HepG2 (cell line): ENCODE data around the gene INO80B. TPM values are rescaled to one million over a fixed set of nuclear protein-coding genes. Genes with fewer than 3 reads are reported as not detected.
A peak's percentile ranks its signal among the peaks of the same experiment; 100 is the strongest.

ENCODE experiments used
- CREB1 ChIP-seq, 2 experiments: fragments of 450-650 bp in 1 of 2; IDR thresholded peaks; 2 replicates each; pipeline ENCODE4 v1.6.1; 2016 to 2017; ENCODE audit warnings: control low read depth in 1 of 2, mild to moderate bottlenecking in 1 of 2, missing compliant biosample characterization in 1 of 2, missing genetic modification characterization in 1 of 2
- GPN1 ChIP-seq: sonication (generic); formaldehyde crosslinking; IDR thresholded peaks from 2 replicates; pipeline ENCODE4 v1.5.1; 2020; ENCODE audit warnings: missing genetic modification reagents, borderline replicate concordance
- KAT8 ChIP-seq: IDR thresholded peaks from 2 replicates; pipeline ENCODE4 v1.6.1; 2016; ENCODE audit warnings: missing genetic modification reagents, missing compliant biosample characterization
- KDM6A ChIP-seq: IDR thresholded peaks from 2 replicates; pipeline ENCODE4 v1.6.1; 2016; ENCODE audit warnings: low read depth
- MED1 ChIP-seq: sonication (generic); formaldehyde crosslinking; IDR thresholded peaks from 2 replicates; pipeline ENCODE4 v1.4.0; 2020; ENCODE audit warnings: missing genetic modification reagents
- NFE2 ChIP-seq: sonication (generic); formaldehyde crosslinking; IDR thresholded peaks from 2 replicates; pipeline ENCODE4 v1.4.0; 2020; ENCODE audit warnings: missing genetic modification reagents
- ZFP90 ChIP-seq: sonication (generic); formaldehyde crosslinking; IDR thresholded peaks from 2 replicates; pipeline ENCODE4 v1.8.0; 2022; ENCODE audit warnings: missing genetic modification reagents, mild to moderate bottlenecking, inconsistent platforms, borderline replicate concordance
- ZNF12 ChIP-seq: sonication (generic); formaldehyde crosslinking; IDR thresholded peaks from 2 replicates; pipeline ENCODE4 v1.5.0; 2020; ENCODE audit warnings: missing genetic modification reagents
- ZNF329 ChIP-seq: sonication (generic); formaldehyde crosslinking; IDR thresholded peaks from 2 replicates; pipeline ENCODE4 v1.9.0; 2021; ENCODE audit warnings: low read depth, mild to moderate bottlenecking, missing genetic modification reagents
- ZNF441 ChIP-seq: sonication (generic); formaldehyde crosslinking; IDR thresholded peaks from 2 replicates; pipeline ENCODE4 v1.7.0; 2021; ENCODE audit warnings: missing genetic modification reagents, borderline replicate concordance
- ZNF552 ChIP-seq: sonication (generic); formaldehyde crosslinking; IDR thresholded peaks from 2 replicates; pipeline ENCODE4 v1.9.0; 2022; ENCODE audit warnings: missing genetic modification reagents, mild to moderate bottlenecking, borderline replicate concordance
- ZNF570 ChIP-seq: sonication (generic); formaldehyde crosslinking; IDR thresholded peaks from 2 replicates; pipeline ENCODE4 v1.4.0; 2020; ENCODE audit warnings: mild to moderate bottlenecking, missing genetic modification reagents, borderline replicate concordance
- ZNF749 ChIP-seq: sonication (generic); formaldehyde crosslinking; IDR thresholded peaks from 2 replicates; pipeline ENCODE4 v1.8.0; 2022; ENCODE audit warnings: mild to moderate bottlenecking, missing genetic modification reagents, moderate library complexity, borderline replicate concordance
- polyA plus RNA-seq, 8 experiments: library from polyadenylated mRNA; depleted of rRNA in 3 of 8; stranded (reverse) in 7 of 8; unstranded in 1 of 8; fragments of >200 nt; fragmentation: Illumina TruSeq in 4 of 8; extraction: Trizol in 4 of 8; gene quantifications; 2 replicates each; pipeline versions ENCODE4 v1.2.1 to v1.2.3, GENCODE V29; 2011 to 2016; ENCODE audit warnings: low read depth in 4 of 8, missing spikeins in 1 of 8, mixed read lengths in 1 of 8; ENCODE audit not compliant: insufficient read depth in 1 of 8
- total RNA-seq, 5 experiments: library from RNA; depleted of rRNA; stranded (reverse); fragments of >200 nt; fragmentation: Illumina TruSeq; extraction: Trizol; gene quantifications; 2 replicates each; pipeline ENCODE4 v1.2.3, GENCODE V29; 2016; ENCODE audit warnings: low read depth in 1 of 5
- TF ChIP-seq, protein P1 (sequence below): sonication (generic); formaldehyde crosslinking; IDR thresholded peaks from one replicate; pipeline ENCODE4 v1.5.1; 2020; ENCODE audit warnings: mild to moderate bottlenecking, missing genetic modification reagents; ENCODE audit errors: not compliant biosample characterization
- TF ChIP-seq, protein P2 (sequence below): sonication (generic); formaldehyde crosslinking; IDR thresholded peaks from 2 replicates; pipeline ENCODE4 v1.4.0; 2020; ENCODE audit warnings: mild to moderate bottlenecking, missing genetic modification reagents

INO80B gene
- total and polyA plus RNA-seq, 2 of the 13 experiments (the other 11 are each of a cell fraction or from before 2014, with no cell fraction given), result 6.2 to 14.5 TPM

DNA sequence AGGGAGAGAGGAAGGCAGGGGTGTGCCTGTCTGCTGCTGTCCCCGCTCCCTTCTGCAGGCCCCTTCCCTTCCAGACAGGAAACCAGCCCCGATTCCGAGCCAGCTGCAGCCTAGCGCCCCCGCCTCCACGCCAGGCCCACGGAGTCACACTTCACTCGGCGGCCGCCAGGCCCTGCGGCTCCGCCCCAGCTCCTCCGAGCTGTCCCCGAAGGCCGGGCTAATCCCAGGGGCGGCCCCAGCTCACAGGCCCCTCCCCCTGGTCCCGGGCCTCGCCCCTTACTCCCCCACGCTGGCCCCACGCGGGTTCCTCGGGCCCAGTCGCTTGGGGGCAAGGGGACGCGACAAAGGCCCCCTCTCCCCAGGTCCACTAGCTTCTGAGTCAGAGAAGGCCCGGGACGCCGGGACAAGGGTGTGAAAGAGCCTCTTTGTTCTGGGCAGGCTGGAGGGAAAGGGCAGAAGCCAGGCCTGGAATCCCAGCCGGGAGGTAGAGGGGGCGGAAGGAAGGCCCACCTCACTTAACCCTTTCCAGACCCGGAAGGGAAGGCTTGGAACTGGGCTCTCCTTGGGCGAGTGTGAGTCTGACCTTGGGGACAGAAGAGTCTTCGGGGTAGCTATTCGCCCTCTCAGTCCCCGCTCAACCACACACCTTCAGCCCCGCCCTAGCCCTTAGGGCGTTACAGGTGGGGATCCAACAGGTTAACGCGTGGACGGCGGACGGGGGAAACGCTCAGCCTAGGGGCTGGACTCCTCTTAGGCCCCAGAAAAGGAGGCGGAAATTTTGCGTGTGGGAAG, 14.3 kb upstream of the INO80B start (continued):
- TF ChIP-seq, protein P1, sequence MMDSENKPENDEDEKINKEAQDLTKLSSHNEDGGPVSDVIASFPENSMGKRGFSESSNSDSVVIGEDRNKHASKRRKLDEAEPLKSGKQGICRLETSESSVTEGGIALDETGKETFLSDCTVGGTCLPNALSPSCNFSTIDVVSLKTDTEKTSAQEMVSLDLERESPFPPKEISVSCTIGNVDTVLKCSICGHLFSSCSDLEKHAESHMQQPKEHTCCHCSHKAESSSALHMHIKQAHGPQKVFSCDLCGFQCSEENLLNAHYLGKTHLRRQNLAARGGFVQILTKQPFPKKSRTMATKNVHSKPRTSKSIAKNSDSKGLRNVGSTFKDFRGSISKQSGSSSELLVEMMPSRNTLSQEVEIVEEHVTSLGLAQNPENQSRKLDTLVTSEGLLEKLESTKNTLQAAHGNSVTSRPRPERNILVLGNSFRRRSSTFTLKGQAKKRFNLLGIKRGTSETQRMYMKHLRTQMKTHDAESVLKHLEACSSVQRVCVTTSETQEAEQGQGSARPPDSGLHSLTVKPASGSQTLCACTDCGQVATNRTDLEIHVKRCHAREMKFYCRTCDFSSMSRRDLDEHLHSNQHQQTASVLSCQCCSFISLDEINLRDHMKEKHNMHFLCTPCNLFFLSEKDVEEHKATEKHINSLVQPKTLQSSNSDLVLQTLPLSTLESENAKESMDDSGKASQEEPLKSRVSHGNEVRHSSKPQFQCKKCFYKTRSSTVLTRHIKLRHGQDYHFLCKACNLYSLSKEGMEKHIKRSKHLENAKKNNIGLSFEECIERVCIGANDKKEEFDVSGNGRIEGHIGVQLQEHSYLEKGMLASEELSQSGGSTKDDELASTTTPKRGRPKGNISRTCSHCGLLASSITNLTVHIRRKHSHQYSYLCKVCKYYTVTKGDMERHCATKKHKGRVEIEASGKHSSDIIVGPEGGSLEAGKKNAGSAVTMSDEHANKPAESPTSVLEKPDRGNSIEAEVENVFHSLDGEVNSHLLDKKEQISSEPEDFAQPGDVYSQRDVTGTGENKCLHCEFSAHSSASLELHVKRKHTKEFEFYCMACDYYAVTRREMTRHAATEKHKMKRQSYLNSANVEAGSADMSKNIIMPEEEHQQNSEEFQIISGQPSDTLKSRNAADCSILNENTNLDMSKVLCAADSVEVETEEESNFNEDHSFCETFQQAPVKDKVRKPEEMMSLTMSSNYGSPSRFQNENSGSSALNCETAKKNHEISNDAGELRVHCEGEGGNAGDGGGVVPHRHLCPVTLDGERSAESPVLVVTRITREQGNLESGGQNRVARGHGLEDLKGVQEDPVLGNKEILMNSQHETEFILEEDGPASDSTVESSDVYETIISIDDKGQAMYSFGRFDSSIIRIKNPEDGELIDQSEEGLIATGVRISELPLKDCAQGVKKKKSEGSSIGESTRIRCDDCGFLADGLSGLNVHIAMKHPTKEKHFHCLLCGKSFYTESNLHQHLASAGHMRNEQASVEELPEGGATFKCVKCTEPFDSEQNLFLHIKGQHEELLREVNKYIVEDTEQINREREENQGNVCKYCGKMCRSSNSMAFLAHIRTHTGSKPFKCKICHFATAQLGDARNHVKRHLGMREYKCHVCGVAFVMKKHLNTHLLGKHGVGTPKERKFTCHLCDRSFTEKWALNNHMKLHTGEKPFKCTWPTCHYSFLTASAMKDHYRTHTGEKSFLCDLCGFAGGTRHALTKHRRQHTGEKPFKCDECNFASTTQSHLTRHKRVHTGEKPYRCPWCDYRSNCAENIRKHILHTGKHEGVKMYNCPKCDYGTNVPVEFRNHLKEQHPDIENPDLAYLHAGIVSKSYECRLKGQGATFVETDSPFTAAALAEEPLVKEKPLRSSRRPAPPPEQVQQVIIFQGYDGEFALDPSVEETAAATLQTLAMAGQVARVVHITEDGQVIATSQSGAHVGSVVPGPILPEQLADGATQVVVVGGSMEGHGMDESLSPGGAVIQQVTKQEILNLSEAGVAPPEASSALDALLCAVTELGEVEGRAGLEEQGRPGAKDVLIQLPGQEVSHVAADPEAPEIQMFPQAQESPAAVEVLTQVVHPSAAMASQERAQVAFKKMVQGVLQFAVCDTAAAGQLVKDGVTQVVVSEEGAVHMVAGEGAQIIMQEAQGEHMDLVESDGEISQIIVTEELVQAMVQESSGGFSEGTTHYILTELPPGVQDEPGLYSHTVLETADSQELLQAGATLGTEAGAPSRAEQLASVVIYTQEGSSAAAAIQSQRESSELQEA (CRISPR knock-in tag), result peak; percentile 95
- TF ChIP-seq ZFP90 (CRISPR knock-in tag) (peak; percentile 15; the same call in 1 of the 2 replicates), ZNF749 (peak; percentile 91), ZNF329 (CRISPR knock-in tag) (0 out of 2 replicates have a peak, but pooled peaks have one; percentile 2), KDM6A (CRISPR knock-in tag) (no peak; the same call in 1 of the 2 replicates), KAT8 (CRISPR knock-in tag) (peak; percentile 89), NFE2 (CRISPR knock-in tag) (no peak), ZNF570 (CRISPR knock-in tag) (0 out of 2 replicates have a peak, but pooled peaks have one; percentile 73), ZNF552 (peak; percentile 89), ZNF12 (CRISPR knock-in tag) (peak; percentile 62; the same call in 1 of the 2 replicates), GPN1 (no peak), MED1 (CRISPR knock-in tag) (peak; percentile 72), CREB1 (IDR thresholded peaks at IDR 0.05) (no peak), CREB1 (CRISPR knock-in tag; IDR thresholded peaks at IDR 0.05) (peak; percentile 81), ZNF441 (CRISPR knock-in tag) (peak; percentile 88; the same call in 1 of the 2 replicates)
- TF ChIP-seq, protein P2, sequence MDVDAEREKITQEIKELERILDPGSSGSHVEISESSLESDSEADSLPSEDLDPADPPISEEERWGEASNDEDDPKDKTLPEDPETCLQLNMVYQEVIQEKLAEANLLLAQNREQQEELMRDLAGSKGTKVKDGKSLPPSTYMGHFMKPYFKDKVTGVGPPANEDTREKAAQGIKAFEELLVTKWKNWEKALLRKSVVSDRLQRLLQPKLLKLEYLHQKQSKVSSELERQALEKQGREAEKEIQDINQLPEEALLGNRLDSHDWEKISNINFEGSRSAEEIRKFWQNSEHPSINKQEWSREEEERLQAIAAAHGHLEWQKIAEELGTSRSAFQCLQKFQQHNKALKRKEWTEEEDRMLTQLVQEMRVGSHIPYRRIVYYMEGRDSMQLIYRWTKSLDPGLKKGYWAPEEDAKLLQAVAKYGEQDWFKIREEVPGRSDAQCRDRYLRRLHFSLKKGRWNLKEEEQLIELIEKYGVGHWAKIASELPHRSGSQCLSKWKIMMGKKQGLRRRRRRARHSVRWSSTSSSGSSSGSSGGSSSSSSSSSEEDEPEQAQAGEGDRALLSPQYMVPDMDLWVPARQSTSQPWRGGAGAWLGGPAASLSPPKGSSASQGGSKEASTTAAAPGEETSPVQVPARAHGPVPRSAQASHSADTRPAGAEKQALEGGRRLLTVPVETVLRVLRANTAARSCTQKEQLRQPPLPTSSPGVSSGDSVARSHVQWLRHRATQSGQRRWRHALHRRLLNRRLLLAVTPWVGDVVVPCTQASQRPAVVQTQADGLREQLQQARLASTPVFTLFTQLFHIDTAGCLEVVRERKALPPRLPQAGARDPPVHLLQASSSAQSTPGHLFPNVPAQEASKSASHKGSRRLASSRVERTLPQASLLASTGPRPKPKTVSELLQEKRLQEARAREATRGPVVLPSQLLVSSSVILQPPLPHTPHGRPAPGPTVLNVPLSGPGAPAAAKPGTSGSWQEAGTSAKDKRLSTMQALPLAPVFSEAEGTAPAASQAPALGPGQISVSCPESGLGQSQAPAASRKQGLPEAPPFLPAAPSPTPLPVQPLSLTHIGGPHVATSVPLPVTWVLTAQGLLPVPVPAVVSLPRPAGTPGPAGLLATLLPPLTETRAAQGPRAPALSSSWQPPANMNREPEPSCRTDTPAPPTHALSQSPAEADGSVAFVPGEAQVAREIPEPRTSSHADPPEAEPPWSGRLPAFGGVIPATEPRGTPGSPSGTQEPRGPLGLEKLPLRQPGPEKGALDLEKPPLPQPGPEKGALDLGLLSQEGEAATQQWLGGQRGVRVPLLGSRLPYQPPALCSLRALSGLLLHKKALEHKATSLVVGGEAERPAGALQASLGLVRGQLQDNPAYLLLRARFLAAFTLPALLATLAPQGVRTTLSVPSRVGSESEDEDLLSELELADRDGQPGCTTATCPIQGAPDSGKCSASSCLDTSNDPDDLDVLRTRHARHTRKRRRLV (CRISPR knock-in tag), result peak; percentile 84; the same call in 1 of the 2 replicates
